T-helper 1 cell treated with Interleukin-12 subunit alpha and Interleukin-12 subunit beta and Interleukin-4 antibody, amounts not matched to agents 30 ng/mL and 1 ng/mL, for 36 hours (primary cell): ENCODE measurements around the gene SLC51A. TPM values are rescaled to one million over a fixed set of nuclear protein-coding genes. Genes with fewer than 3 reads are reported as not detected.
"Not testable (repeated sequence)": the region's sequence is repeated elsewhere in the genome, so short reads cannot be mapped to it uniquely, and the experiment has no call there.

Source experiments
- intact Hi-C: fragments of 100-400 bp; cut with micrococcal nuclease; formaldehyde crosslinking; loops from one replicate; pipeline ENCODE4 v1.15.1; 2024
- total RNA-seq: library from RNA; stranded (reverse); gene quantifications from 2 replicates; pipeline ENCODE4 v1.2.3, GENCODE V29; 2022

Gene SLC51A
- total RNA-seq = not detected in 2 replicates

GRCh38 chr3:196216089-196216564, at the start of gene SLC51A:
TSS of gene SLC51A (plus strand) at chr3:196216534. CDS start at chr3:196216713, 179 bp downstream.
- intact Hi-C loops = no loop called here

- intact Hi-C loops = no loop called here
These were observed 49.6 kb upstream of the SLC51A start for GRCh38 chr3:196166741-196167140.

- intact Hi-C loops = no loop called here
These were observed 47.4 kb upstream of the SLC51A start for GRCh38 chr3:196168808-196169391.

GRCh38 chr3:196169836-196170240, 46.5 kb upstream of the SLC51A start:
- intact Hi-C loops = no loop called here

GRCh38 chr3:196170296-196170695, 46.0 kb upstream of the SLC51A start:
- intact Hi-C loops = not testable (repeated sequence)

- intact Hi-C loops = no loop called here
These were observed 41.7 kb upstream of the SLC51A start for GRCh38 chr3:196174652-196175051.

- intact Hi-C loops = no loop called here
These were observed 41.2 kb upstream of the SLC51A start for GRCh38 chr3:196175116-196175625.

GRCh38 chr3:196175722-196176121, 40.6 kb upstream of the SLC51A start:
- intact Hi-C loops = no loop called here

- intact Hi-C loops = no loop called here
These were observed 38.8 kb upstream of the SLC51A start for GRCh38 chr3:196177567-196177966.

- intact Hi-C loops = no loop called here
These were observed 38.4 kb upstream of the SLC51A start for GRCh38 chr3:196177967-196178366.

GRCh38 chr3:196178993-196179379, 37.3 kb upstream of the SLC51A start:
- intact Hi-C loops = loop anchor here (1.0 kb wide), 7 partner anchors 13 to 97 kb away; partner anchors contain the start of gene TFRC

GRCh38 chr3:196179380-196180308, 36.7 kb upstream of the SLC51A start:
- intact Hi-C loops = loop anchor here (1.0 to 10.0 kb wide), 9 partner anchors 13 to 635 kb away; partner anchors contain the start of genes PPP1R2, TFRC and TNK2

GRCh38 chr3:196180346-196180745, 36.0 kb upstream of the SLC51A start:
- intact Hi-C loops = loop anchor here (5.0 to 10.0 kb wide), 2 partner anchors 273 to 636 kb away; partner anchors contain the start of genes PPP1R2 and TNK2

- intact Hi-C loops = loop anchor here (5.0 to 10.0 kb wide), 2 partner anchors 274 to 636 kb away; partner anchors contain the start of genes PPP1R2 and TNK2
These were observed 35.2 kb upstream of the SLC51A start for GRCh38 chr3:196181127-196181546.

GRCh38 chr3:196184169-196184432, 32.2 kb upstream of the SLC51A start:
- intact Hi-C loops = loop anchor here (5.0 to 10.0 kb wide), 2 partner anchors 277 to 639 kb away; partner anchors contain the start of genes PPP1R2 and TNK2

GRCh38 chr3:196184881-196185280, 31.5 kb upstream of the SLC51A start:
- intact Hi-C loops = loop anchor here (5.0 to 10.0 kb wide), 2 partner anchors 278 to 640 kb away; partner anchors contain the start of genes PPP1R2 and TNK2

- intact Hi-C loops = loop anchor here (10.0 kb wide), 1 partner anchor 642 kb away; the partner anchor contains the start of gene PPP1R2
These were observed 29.4 kb upstream of the SLC51A start for GRCh38 chr3:196186651-196187573.

GRCh38 chr3:196189566-196190347, 26.6 kb upstream of the SLC51A start:
- intact Hi-C loops = loop anchor here (10.0 kb wide), 1 partner anchor 645 kb away; the partner anchor contains the start of gene PPP1R2

- intact Hi-C loops = loop anchor here (1.0 kb wide), 5 partner anchors 9 to 119 kb away; partner anchors contain the start of gene TFRC
These were observed 24.3 kb upstream of the SLC51A start for GRCh38 chr3:196192036-196192523.
